A673 (cell line): ENCODE data around the gene ARPC1A. TPM values are rescaled to one million over a fixed set of nuclear protein-coding genes. Genes with fewer than 3 reads are reported as not detected.
A peak's percentile ranks its signal among the peaks of the same experiment; 100 is the strongest.

Source experiments
- BruUV-seq: library from RNA; stranded (reverse); fragments of 400-500 nt; replicated peaks from 2 replicates; lab custom pipeline; 2021; lab: Mats Ljungman, UMichigan
- CTCF ChIA-PET: fragments of 300-600 bp; sonication (Branson Sonifier 250); formaldehyde crosslinking; loops from one replicate; lab custom pipeline; 2022; ENCODE audit warnings: antibody characterized with exemption; lab: Charles Lee
- POLR2A ChIA-PET: fragments of 300-600 bp; sonication (Branson Sonifier 250); formaldehyde crosslinking; loops from one replicate; lab custom pipeline; 2022; ENCODE audit warnings: antibody characterized with exemption; ENCODE audit not compliant: low non-redundant PET; lab: Charles Lee
- DNase-seq: peaks from one replicate; pipeline ENCODE4 v3.0.0-alpha.2; 2015; ENCODE audit warnings: low spot score
- H3K27ac ChIP-seq: fragments of 200-600 bp; sonication (generic); 2 replicates; pipeline ENCODE4 v1.5.1; 2016; ENCODE audit warnings: mixed run types, low read depth, mild to moderate bottlenecking, mixed read lengths, antibody characterized with exemption, low read length; ENCODE audit not compliant: poor library complexity, severe bottlenecking
- H3K27me3 ChIP-seq: fragments of 200-600 bp; sonication (generic); replicated peaks from 2 replicates; pipeline ENCODE4 v1.6.1; 2017; ENCODE audit warnings: mixed run types, low read depth, mild to moderate bottlenecking, mixed read lengths, antibody characterized with exemption, low read length; ENCODE audit not compliant: insufficient read depth, poor library complexity
- H3K36me3 ChIP-seq: fragments of 200-600 bp; sonication (generic); 2 replicates; pipeline ENCODE4 v1.6.1; 2016; ENCODE audit warnings: mixed run types, mild to moderate bottlenecking, mixed read lengths, antibody characterized with exemption, low read length; ENCODE audit not compliant: insufficient read depth, poor library complexity, severe bottlenecking
- H3K4me1 ChIP-seq: fragments of 200-600 bp; sonication (generic); 2 replicates; pipeline ENCODE4 v1.6.1; 2017; ENCODE audit warnings: mixed run types, mild to moderate bottlenecking, mixed read lengths, antibody characterized with exemption, low read length; ENCODE audit not compliant: insufficient read depth, poor library complexity, severe bottlenecking
- H3K4me3 ChIP-seq: fragments of 200-600 bp; sonication (generic); 2 replicates; pipeline ENCODE4 v1.5.1; 2016; ENCODE audit warnings: low read depth, mixed run types, mild to moderate bottlenecking, mixed read lengths, low read length; ENCODE audit not compliant: poor library complexity, severe bottlenecking
- H3K9me3 ChIP-seq: fragments of 200-600 bp; sonication (generic); 2 replicates; pipeline ENCODE4 v1.6.1; 2016; ENCODE audit warnings: mixed run types, low read depth, mild to moderate bottlenecking, mixed read lengths, antibody characterized with exemption, low read length; ENCODE audit not compliant: poor library complexity, severe bottlenecking
- EZH2 ChIP-seq: fragments of 200-600 bp; sonication (generic); IDR thresholded peaks from 2 replicates; pipeline ENCODE4 v1.6.1; 2017; ENCODE audit warnings: borderline replicate concordance, low read depth, mild to moderate bottlenecking, mixed read lengths, antibody characterized with exemption, low read length; ENCODE audit not compliant: poor library complexity, severe bottlenecking
- intact Hi-C: fragments of 100-400 bp; cut with micrococcal nuclease; formaldehyde crosslinking; loops from one replicate; pipeline ENCODE4 v1.10.0; 2022; ENCODE audit not compliant: unreplicated experiment
- total RNA-seq: library from RNA; stranded (reverse); gene quantifications from 2 replicates; pipeline ENCODE4 v1.2.3, GENCODE V29; 2021
- TF ChIP-seq, protein P1 (sequence below): fragments of 300-800, 200-600 bp; sonication (generic); conservative IDR thresholded peaks from 2 replicates; pipeline ENCODE4 v1.5.1; 2017; ENCODE audit warnings: low read depth, mild to moderate bottlenecking, antibody characterized with exemption, low read length, moderate library complexity, mixed read lengths

ARPC1A gene
- total RNA-seq, 1 experiment from 2014 or later: 167 TPM

GRCh38 chr7:99366646-99367045, 40.9 kb downstream of the ARPC1A start:
- TF ChIP-seq EZH2: no peak
- TF ChIP-seq, protein P1, sequence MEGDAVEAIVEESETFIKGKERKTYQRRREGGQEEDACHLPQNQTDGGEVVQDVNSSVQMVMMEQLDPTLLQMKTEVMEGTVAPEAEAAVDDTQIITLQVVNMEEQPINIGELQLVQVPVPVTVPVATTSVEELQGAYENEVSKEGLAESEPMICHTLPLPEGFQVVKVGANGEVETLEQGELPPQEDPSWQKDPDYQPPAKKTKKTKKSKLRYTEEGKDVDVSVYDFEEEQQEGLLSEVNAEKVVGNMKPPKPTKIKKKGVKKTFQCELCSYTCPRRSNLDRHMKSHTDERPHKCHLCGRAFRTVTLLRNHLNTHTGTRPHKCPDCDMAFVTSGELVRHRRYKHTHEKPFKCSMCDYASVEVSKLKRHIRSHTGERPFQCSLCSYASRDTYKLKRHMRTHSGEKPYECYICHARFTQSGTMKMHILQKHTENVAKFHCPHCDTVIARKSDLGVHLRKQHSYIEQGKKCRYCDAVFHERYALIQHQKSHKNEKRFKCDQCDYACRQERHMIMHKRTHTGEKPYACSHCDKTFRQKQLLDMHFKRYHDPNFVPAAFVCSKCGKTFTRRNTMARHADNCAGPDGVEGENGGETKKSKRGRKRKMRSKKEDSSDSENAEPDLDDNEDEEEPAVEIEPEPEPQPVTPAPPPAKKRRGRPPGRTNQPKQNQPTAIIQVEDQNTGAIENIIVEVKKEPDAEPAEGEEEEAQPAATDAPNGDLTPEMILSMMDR: no peak
- no peaks in the 10 kb centered on the region for H3K9me3 ChIP-seq
- no peak overlapping the region for H3K4me3 ChIP-seq
- intact Hi-C loops: no loop called here
- H3K4me1 ChIP-seq: peaks cover 3% of the 10 kb centered on the region
- DNase-seq: no peak
- no peak overlapping the region for H3K27ac ChIP-seq
- BruUV-seq: no TSS peak
- no peaks in the 10 kb centered on the region for H3K27me3 ChIP-seq
- ChIA-PET CTCF (no interaction called here), POLR2A (no interaction called here)
- peaks cover 28% of the 10 kb centered on the region for H3K36me3 ChIP-seq

DNA sequence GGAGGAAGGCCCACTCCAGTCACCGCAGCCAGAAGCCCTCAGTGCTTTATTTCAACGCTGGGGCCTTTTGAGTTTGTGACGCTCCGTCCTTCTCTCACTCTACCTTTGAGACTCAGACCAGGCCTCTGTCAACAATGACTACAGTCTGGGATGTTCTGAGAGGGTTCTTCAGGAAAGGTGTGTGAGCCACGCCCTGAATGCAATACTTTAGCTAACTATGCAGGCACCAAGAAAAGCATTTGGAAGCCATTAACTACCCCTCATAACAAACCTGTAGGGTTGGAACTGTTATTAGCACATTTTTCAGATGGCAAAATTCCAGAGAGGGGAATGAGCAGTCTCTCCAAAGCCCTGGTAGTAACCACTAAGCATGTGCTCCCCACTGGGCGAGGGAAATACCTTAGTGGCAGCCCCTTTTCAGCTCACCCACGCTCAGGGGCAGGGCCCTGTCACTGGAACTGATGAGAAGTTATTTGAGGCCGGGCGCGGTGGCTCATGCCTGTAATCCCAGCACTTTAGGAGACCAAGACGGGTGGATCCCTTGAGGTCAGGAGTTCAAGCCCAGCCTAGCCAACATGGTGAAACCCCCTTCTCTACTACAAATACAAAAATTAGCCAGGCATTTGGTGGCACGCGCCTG, 43.2 kb downstream of the ARPC1A start:
- Histone ChIP-seq H3K4me3 (no peak overlapping the region), H3K4me1 (peaks cover 3% of the 10 kb centered on the region), H3K27ac (no peak overlapping the region), H3K27me3 (no peaks in the 10 kb centered on the region), H3K36me3 (peaks cover 20% of the 10 kb centered on the region), H3K9me3 (no peaks in the 10 kb centered on the region)
- ChIA-PET CTCF (no interaction called here), POLR2A (no interaction called here)
- TF ChIP-seq, protein P1: no peak
- TF ChIP-seq EZH2: no peak
- no TSS peak for BruUV-seq
- DNase-seq: peak; percentile 26
- intact Hi-C loops: no loop called here

DNA sequence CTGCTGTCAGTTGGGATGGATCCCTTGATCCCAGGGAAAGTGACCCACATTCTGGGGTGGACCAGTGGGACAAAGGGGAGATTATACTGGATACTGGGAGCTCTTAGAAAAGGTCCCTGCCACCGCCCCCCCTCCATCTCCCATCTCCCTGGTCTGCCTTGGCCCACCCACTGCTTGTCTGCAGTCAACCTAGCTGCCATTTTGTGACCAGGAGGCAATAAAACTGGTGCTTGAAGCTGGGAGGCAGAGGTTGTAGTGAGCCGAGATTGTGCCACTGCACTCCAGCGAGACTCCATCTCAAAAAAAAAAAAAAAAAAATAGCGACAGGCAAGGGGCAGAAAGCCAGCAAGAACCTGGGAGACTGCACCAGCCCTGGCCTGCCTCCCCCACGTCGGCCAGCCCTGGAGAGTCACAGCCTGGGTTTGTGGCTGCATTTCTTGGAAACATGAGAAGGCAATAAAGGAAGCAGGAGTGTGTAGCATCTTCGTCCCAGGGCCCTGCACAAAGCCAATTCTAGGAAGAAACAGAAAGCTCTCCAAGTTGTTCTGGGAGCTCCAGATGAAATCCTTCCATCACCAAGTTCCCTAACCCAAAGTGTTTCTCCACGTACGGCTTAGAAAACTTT, 44.2 kb downstream of the ARPC1A start:
- no peak for TF ChIP-seq EZH2
- TF ChIP-seq, protein P1: no peak

More for the DNA sequence above, 44.2 kb downstream of the ARPC1A start:
- no peak overlapping the region for H3K27ac ChIP-seq
- DNase-seq: no peak
- ChIA-PET CTCF (no interaction called here), POLR2A (no interaction called here)
- no peaks in the 10 kb centered on the region for H3K27me3 ChIP-seq
- H3K4me3 ChIP-seq: no peak overlapping the region
- BruUV-seq: no TSS peak
- H3K9me3 ChIP-seq: no peaks in the 10 kb centered on the region
- peaks cover 12% of the 10 kb centered on the region for H3K36me3 ChIP-seq
- intact Hi-C loops: no loop called here
- H3K4me1 ChIP-seq: peaks cover 3% of the 10 kb centered on the region
